OCI-M1 (cell line): ENCODE measurements around the gene DHRS4.
A peak's percentile ranks its signal among the peaks of the same experiment; 100 is the strongest.
"Not testable (repeated sequence)": the region's sequence is repeated elsewhere in the genome, so short reads cannot be mapped to it uniquely, and the experiment has no call there.

ENCODE experiments used
- DNase-seq: peaks from one replicate; lab custom pipeline; 2025; lab: John Stamatoyannopoulos, UW

The DHRS4 gene

GRCh38 chr14:23984891-23985602, 31.5 kb downstream of the DHRS4 start:
- no peak for DNase-seq

GRCh38 chr14:23988223-23988606, 34.6 kb downstream of the DHRS4 start:
- not testable (repeated sequence) for DNase-seq

- DNase-seq: peak; percentile 90
Measured at GRCh38 chr14:23988607-23989363, 35.2 kb downstream of the DHRS4 start, which contains the start of gene DHRS4L2. TSS of gene DHRS4L2 (plus strand) at chr14:23988929. CDS start at chr14:23988948, 19 bp downstream.

- DNase-seq: not testable (repeated sequence)
Measured at GRCh38 chr14:23989734-23990445, 36.3 kb downstream of the DHRS4 start.

GRCh38 chr14:23990961-23991360, 37.4 kb downstream of the DHRS4 start:
- not testable (repeated sequence) for DNase-seq

- DNase-seq: not testable (repeated sequence)
Measured at GRCh38 chr14:23993042-23993441, 39.5 kb downstream of the DHRS4 start.

GRCh38 chr14:23996009-23996408, 42.4 kb downstream of the DHRS4 start:
- DNase-seq: not testable (repeated sequence)

GRCh38 chr14:23996825-23997224, 43.3 kb downstream of the DHRS4 start:
- DNase-seq: not testable (repeated sequence)

- DNase-seq: not testable (repeated sequence)
Measured at GRCh38 chr14:23999640-24000039, 46.1 kb downstream of the DHRS4 start.

- DNase-seq: peak; percentile 2
Measured at GRCh38 chr14:24001078-24001477, 47.5 kb downstream of the DHRS4 start.

GRCh38 chr14:24001679-24002078, 48.1 kb downstream of the DHRS4 start:
- DNase-seq: not testable (repeated sequence)

- DNase-seq: not testable (repeated sequence)
Measured at GRCh38 chr14:24006471-24006816, 52.9 kb downstream of the DHRS4 start.

- DNase-seq: peak; percentile 36
Measured at GRCh38 chr14:24006817-24007652, 53.5 kb downstream of the DHRS4 start.

- no peak for DNase-seq
Measured at GRCh38 chr14:24011051-24011450, 57.5 kb downstream of the DHRS4 start.

GRCh38 chr14:24012726-24013273, 59.2 kb downstream of the DHRS4 start:
- DNase-seq: not testable (repeated sequence)

- DNase-seq: peak; percentile 82
Measured at GRCh38 chr14:24013654-24014514, 60.3 kb downstream of the DHRS4 start.

- DNase-seq: not testable (repeated sequence)
Measured at GRCh38 chr14:24015745-24016144, 62.2 kb downstream of the DHRS4 start.
